ENCODE data around the gene CORO6. TPM values are rescaled to one million over a fixed set of nuclear protein-coding genes. Genes with fewer than 3 reads are reported as not detected.

Gene CORO6
- total RNA-seq, 1 experiment from 2014 or later = 35.0 TPM

GRCh38 chr17:29616300-29617048 lies 6.2 kb downstream of the CORO6 start:
- intact Hi-C loops (cut with micrococcal nuclease; ENCODE audit: unreplicated experiment) = no loop called here
- ChIA-PET CTCF (interaction anchor here (0.7 kb wide), 1 partner anchor 23 kb away, joined by 3 read pairs; no protein-coding TSS in a partner anchor), POLR2A (ENCODE audit: unreplicated experiment) (no interaction called here)
- Histone ChIP-seq H3K27me3 (ENCODE audit: insufficient read depth, low read depth) (no peaks in the 10 kb centered on the region), H3K9me2 (ENCODE audit: insufficient read depth) (no peaks in the 10 kb centered on the region), H3K4me3 (no peak overlapping the region), H3K9me3 (ENCODE audit: insufficient read depth, low read depth) (no peaks in the 10 kb centered on the region), H3K27ac (no peak overlapping the region), H3F3A (ENCODE audit: insufficient read depth, low read depth) (no peaks in the 10 kb centered on the region; the same call in 1 of the 2 replicates), H3K4me1 (replicated peaks; ENCODE audit: insufficient read depth) (peaks cover 25% of the 10 kb centered on the region), H4K20me1 (ENCODE audit: insufficient read depth) (no peaks in the 10 kb centered on the region), H3K4me2 (no peak overlapping the region), H3K79me2 (ENCODE audit: low read depth) (no peaks in the 10 kb centered on the region), H3K36me3 (ENCODE audit: low read depth) (no peaks in the 10 kb centered on the region), H2AFZ (no peak overlapping the region)
- no TSS peak for BruUV-seq (replicated peaks)
- no peak for DNase-seq
- TF ChIP-seq EZH2 (IDR thresholded peaks at IDR 0.05; ENCODE audit: low read depth) (no peak), CTCF (conservative IDR thresholded peaks at IDR 0.05) (no peak)

- Histone ChIP-seq H3K27ac (no peak overlapping the region), H2AFZ (no peak overlapping the region), H3K9me2 (ENCODE audit: insufficient read depth) (no peaks in the 10 kb centered on the region), H3K4me3 (no peak overlapping the region), H3K9me3 (ENCODE audit: insufficient read depth, low read depth) (no peaks in the 10 kb centered on the region), H3K36me3 (ENCODE audit: low read depth) (no peaks in the 10 kb centered on the region), H3F3A (ENCODE audit: insufficient read depth, low read depth) (no peaks in the 10 kb centered on the region; the same call in 1 of the 2 replicates), H3K4me1 (replicated peaks; ENCODE audit: insufficient read depth) (peaks cover 19% of the 10 kb centered on the region), H3K27me3 (ENCODE audit: insufficient read depth, low read depth) (no peaks in the 10 kb centered on the region), H3K79me2 (ENCODE audit: low read depth) (no peaks in the 10 kb centered on the region), H4K20me1 (ENCODE audit: insufficient read depth) (no peaks in the 10 kb centered on the region), H3K4me2 (no peak overlapping the region)
- ChIA-PET POLR2A (ENCODE audit: unreplicated experiment) (no interaction called here), CTCF (no interaction called here)
- no peak for DNase-seq
- intact Hi-C loops (cut with micrococcal nuclease; ENCODE audit: unreplicated experiment) = no loop called here
- no TSS peak for BruUV-seq (replicated peaks)
- TF ChIP-seq CTCF (conservative IDR thresholded peaks at IDR 0.05) = no peak
- TF ChIP-seq EZH2 (IDR thresholded peaks at IDR 0.05; ENCODE audit: low read depth) = no peak
Observed at GRCh38 chr17:29615492-29616299, 7.0 kb downstream of the CORO6 start.

- no peaks in the 10 kb centered on the region for H3K9me3 ChIP-seq (ENCODE audit: insufficient read depth, low read depth)
- BruUV-seq (replicated peaks) = no TSS peak
- no peak overlapping the region for H3K27ac ChIP-seq
- H4K20me1 ChIP-seq (ENCODE audit: insufficient read depth) = no peaks in the 10 kb centered on the region
- no peak for DNase-seq
- H3F3A ChIP-seq (ENCODE audit: insufficient read depth, low read depth) = no peaks in the 10 kb centered on the region; the same call in 1 of the 2 replicates
- no peak overlapping the region for H2AFZ ChIP-seq
- no peak overlapping the region for H3K4me2 ChIP-seq
- no peaks in the 10 kb centered on the region for H3K27me3 ChIP-seq (ENCODE audit: insufficient read depth, low read depth)
- ChIA-PET CTCF (no interaction called here), POLR2A (ENCODE audit: unreplicated experiment) (no interaction called here)
- no peaks in the 10 kb centered on the region for H3K9me2 ChIP-seq (ENCODE audit: insufficient read depth)
- H3K36me3 ChIP-seq (ENCODE audit: low read depth) = no peaks in the 10 kb centered on the region
- TF ChIP-seq CTCF (conservative IDR thresholded peaks at IDR 0.05) (no peak), EZH2 (IDR thresholded peaks at IDR 0.05; ENCODE audit: low read depth) (no peak)
- H3K79me2 ChIP-seq (ENCODE audit: low read depth) = no peaks in the 10 kb centered on the region
- H3K4me1 ChIP-seq (replicated peaks; ENCODE audit: insufficient read depth) = peaks cover 12% of the 10 kb centered on the region
- intact Hi-C loops (cut with micrococcal nuclease; ENCODE audit: unreplicated experiment) = no loop called here
- no peak overlapping the region for H3K4me3 ChIP-seq
Observed at GRCh38 chr17:29615048-29615385, 7.7 kb downstream of the CORO6 start.
